Lung (tissue), 12 donors: ENCODE measurements around the gene PASK. TPM values are rescaled to one million over a fixed set of nuclear protein-coding genes. Genes with fewer than 3 reads are reported as not detected.

Source experiments
- ATAC-seq: fragments of 200-7000 bp; cut with Tn5 transposase; one replicate; pipeline ENCODE4 v1.9.1; 2020; ENCODE audit warnings: moderate number of reproducible peaks; ENCODE audit not compliant: insufficient read depth, low FRiP score
- DNase-seq, 3 donors: peaks; one replicate each; pipeline ENCODE4 v3.0.0-alpha.2; 2013 to 2017
- H3K27ac ChIP-seq, 2 donors: one replicate each; pipeline ENCODE4 v1.5.1; 2013; ENCODE audit warnings: mild to moderate bottlenecking in 2 of 2, moderate library complexity in 2 of 2, control low read depth in 1 of 2, inconsistent platforms in 1 of 2, low read depth in 1 of 2, low read length in 1 of 2
- H3K27me3 ChIP-seq, 3 donors: one replicate each; pipeline ENCODE4 v1.5.1; 2013; ENCODE audit warnings: low read length in 2 of 3; ENCODE audit not compliant: control insufficient read depth in 3 of 3, insufficient read depth in 3 of 3
- H3K36me3 ChIP-seq, 4 donors: one replicate each; pipeline ENCODE4 v1.5.1; 2013; ENCODE audit warnings: low read length in 4 of 4, mild to moderate bottlenecking in 1 of 4, moderate library complexity in 1 of 4; ENCODE audit not compliant: control insufficient read depth in 4 of 4, insufficient read depth in 4 of 4
- H3K4me1 ChIP-seq, 5 donors: one replicate each; pipeline ENCODE4 v1.5.1; 2013; ENCODE audit warnings: low read length in 5 of 5, mild to moderate bottlenecking in 2 of 5, moderate library complexity in 1 of 5; ENCODE audit not compliant: control insufficient read depth in 5 of 5, insufficient read depth in 5 of 5
- H3K4me3 ChIP-seq: one replicate; pipeline ENCODE4 v1.5.1; 2013; ENCODE audit warnings: mild to moderate bottlenecking, control low read depth, moderate library complexity
- H3K9ac ChIP-seq, 2 donors: one replicate each; pipeline ENCODE4 v1.5.1; 2013; ENCODE audit warnings: low read length in 2 of 2, control low read depth in 1 of 2; ENCODE audit not compliant: insufficient read depth in 1 of 2
- H3K9me3 ChIP-seq, 4 donors: one replicate each; pipeline ENCODE4 v1.5.1; 2013; ENCODE audit warnings: low read length in 3 of 4, mild to moderate bottlenecking in 1 of 4, moderate library complexity in 1 of 4; ENCODE audit not compliant: control insufficient read depth in 4 of 4, insufficient read depth in 3 of 4
- WGBS, 2 donors: extraction: QIAGEN DNeasy Blood & Tissue Kit; methylation state at CpG; one replicate each; pipeline ENCODE4 v1.1.7; 2013; 5-methylcytosine and 5-hydroxymethylcytosine counted together
- polyA plus RNA-seq, 2 donors: library from polyadenylated mRNA; stranded (reverse); fragments of 200-250 nt; gene quantifications; one replicate each; pipeline ENCODE4 v1.2.1, GENCODE V29; 2013
- total RNA-seq, 2 donors: library from RNA; depleted of rRNA in 1 of 2; stranded (reverse); fragments of >200 nt in 1 of 2; gene quantifications; one replicate each; pipeline ENCODE4 v1.2.1, GENCODE V29; 2014 to 2021
- TF ChIP-seq, protein P1 (sequence below): IDR thresholded peaks from 2 replicates; pipeline ENCODE4 v1.5.1; 2012; ENCODE audit warnings: mild to moderate bottlenecking; ENCODE audit errors: control extremely low read depth, extremely low read depth
- donor health status: control.
- donor health status: control.
- donor health status: Bipolar disorder and iron deficiency.
- donor health status: healthy.
- donor health status: DM: yes; HTN: yes; CAD: no.

PASK gene
- total and polyA plus RNA-seq, 4 donors: 3.5 to 21.8 (median 13.2) TPM

DNA sequence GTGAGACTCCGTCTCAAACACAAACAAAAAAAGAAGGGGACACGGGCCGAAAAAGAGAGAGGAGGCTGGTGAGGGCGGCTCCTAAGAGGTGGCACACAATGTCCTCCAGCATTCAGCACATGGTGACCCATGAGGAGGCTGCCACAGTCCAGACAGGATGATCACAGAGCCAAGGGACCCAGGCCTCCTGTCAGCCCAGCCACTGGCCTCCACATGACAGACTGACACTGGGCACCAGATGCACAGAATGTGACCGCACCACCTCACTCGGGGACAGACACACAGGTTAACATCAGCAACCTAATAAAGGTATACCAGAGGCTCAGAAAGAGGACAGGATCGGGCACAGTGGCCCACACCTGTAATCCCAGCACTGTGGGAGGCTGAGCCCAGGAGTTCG is 21.0 kb downstream of the PASK start:
- no peaks in the 10 kb centered on the region for H3K4me1 ChIP-seq
- H3K4me3 ChIP-seq: no peak overlapping the region
- WGBS, 2 donors: 94 to 95% methylated on average over 8 of the region's 8 CpGs
- H3K36me3 ChIP-seq: peaks cover 0 to 5% (median 2%) of the 10 kb centered on the region in 4 donors
- no peak overlapping the region for H3K9ac ChIP-seq
- no peak for ATAC-seq
- H3K27ac ChIP-seq: no peak overlapping the region
- TF ChIP-seq, protein P1, sequence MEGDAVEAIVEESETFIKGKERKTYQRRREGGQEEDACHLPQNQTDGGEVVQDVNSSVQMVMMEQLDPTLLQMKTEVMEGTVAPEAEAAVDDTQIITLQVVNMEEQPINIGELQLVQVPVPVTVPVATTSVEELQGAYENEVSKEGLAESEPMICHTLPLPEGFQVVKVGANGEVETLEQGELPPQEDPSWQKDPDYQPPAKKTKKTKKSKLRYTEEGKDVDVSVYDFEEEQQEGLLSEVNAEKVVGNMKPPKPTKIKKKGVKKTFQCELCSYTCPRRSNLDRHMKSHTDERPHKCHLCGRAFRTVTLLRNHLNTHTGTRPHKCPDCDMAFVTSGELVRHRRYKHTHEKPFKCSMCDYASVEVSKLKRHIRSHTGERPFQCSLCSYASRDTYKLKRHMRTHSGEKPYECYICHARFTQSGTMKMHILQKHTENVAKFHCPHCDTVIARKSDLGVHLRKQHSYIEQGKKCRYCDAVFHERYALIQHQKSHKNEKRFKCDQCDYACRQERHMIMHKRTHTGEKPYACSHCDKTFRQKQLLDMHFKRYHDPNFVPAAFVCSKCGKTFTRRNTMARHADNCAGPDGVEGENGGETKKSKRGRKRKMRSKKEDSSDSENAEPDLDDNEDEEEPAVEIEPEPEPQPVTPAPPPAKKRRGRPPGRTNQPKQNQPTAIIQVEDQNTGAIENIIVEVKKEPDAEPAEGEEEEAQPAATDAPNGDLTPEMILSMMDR: no peak
- peaks cover 0 to 2% (median 0%) of the 10 kb centered on the region in 4 donors for H3K9me3 ChIP-seq
- H3K27me3 ChIP-seq: no peaks in the 10 kb centered on the region
- DNase-seq: no peak

DNA sequence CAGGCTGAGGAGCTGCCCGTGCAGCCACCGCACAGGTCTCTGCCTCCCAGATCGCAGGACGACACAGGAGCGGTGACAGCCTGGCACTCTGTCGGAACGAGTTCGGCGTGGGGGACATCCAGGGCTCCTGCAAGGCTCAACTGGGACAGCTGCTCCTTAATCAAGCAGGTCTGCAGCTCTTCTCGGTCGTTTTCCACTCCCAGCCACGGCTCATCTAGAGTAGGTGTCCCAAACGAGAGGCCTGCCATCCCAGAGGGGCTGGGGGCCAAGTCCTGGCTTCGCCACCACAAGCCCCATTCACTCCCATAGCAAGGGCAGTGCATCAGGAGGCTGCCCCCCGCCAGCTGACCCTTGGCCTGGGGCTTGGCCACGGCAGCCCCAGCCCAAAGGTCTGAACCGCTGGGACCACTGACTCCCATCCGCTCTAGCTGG is 22.5 kb downstream of the PASK start:
- DNase-seq: no peak
- TF ChIP-seq, protein P1: no peak
- Histone ChIP-seq H3K4me1 (no peaks in the 10 kb centered on the region), H3K9ac (no peak overlapping the region), H3K27me3 (no peaks in the 10 kb centered on the region), H3K4me3 (no peak overlapping the region), H3K36me3 (peaks cover 0 to 11% (median 4%) of the 10 kb centered on the region in 4 donors), H3K27ac (no peak overlapping the region), H3K9me3 (no peaks in the 10 kb centered on the region)
- WGBS, 2 donors: 95 to 96% methylated on average over 18 of the region's 18 CpGs
- no peak for ATAC-seq

DNA sequence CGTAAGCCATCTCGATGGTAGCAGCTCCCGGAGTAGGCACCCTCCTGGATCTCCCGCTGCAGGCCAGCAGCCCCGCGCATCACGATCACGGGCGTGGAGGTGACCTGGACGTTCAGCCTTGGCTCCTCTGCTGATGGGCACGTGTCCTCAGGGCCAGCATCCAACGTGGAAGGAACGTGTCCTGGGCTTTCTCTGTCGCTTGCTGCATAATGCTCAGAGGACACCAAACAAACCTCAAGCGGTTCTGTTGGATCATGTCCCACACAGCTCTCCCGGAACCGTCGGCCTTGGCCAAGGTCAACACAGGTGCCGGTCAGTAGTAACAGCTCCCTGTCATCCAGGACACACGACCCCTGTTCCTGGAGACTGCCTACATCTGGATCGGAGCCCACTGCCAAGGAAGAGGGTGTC is 23.1 kb downstream of the PASK start:
- ATAC-seq (no peak), DNase-seq (no peak)
- WGBS, 2 donors: 93 to 95% methylated on average over 21 of the region's 21 CpGs
- TF ChIP-seq, protein P1: no peak
- no peak overlapping the region for H3K27ac ChIP-seq
- no peaks in the 10 kb centered on the region for H3K27me3 ChIP-seq
- peaks cover 0 to 11% (median 4%) of the 10 kb centered on the region in 4 donors for H3K36me3 ChIP-seq
- no peak overlapping the region for H3K9ac ChIP-seq
- H3K4me3 ChIP-seq: no peak overlapping the region
- no peaks in the 10 kb centered on the region for H3K4me1 ChIP-seq
- no peaks in the 10 kb centered on the region for H3K9me3 ChIP-seq

DNA sequence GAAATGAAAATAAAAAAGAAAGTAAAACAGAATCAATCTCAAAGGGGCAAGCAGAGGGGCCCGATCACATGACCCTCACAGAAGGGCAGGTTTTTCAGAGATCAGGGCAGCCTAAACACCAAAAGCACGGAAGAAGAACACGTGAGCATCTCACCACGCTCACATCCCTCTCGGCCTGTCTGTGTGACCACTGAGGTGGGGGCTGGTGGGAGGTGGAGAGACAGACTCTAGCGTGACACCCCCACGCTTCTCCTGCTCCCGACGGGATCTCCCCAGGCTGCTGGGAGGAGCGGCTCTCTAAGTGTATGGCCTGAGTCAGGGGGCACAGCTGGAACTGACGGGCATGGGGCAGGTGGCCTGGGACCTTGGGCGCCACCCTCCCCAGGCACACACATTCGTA is 23.6 kb downstream of the PASK start:
- TF ChIP-seq, protein P1: no peak
- WGBS, 2 donors: 95 to 97% methylated on average over 13 of the region's 13 CpGs
- ATAC-seq: no peak

More for the DNA sequence above, 23.6 kb downstream of the PASK start:
- no peaks in the 10 kb centered on the region for H3K27me3 ChIP-seq
- H3K4me1 ChIP-seq: no peaks in the 10 kb centered on the region
- no peak overlapping the region for H3K27ac ChIP-seq
- H3K4me3 ChIP-seq: no peak overlapping the region
- no peaks in the 10 kb centered on the region for H3K9me3 ChIP-seq
- no peak overlapping the region for H3K9ac ChIP-seq
- DNase-seq: no peak
- peaks cover 0 to 12% (median 8%) of the 10 kb centered on the region in 4 donors for H3K36me3 ChIP-seq
